ENCODE data around the gene ROBO2.

ROBO2 gene

DNA sequence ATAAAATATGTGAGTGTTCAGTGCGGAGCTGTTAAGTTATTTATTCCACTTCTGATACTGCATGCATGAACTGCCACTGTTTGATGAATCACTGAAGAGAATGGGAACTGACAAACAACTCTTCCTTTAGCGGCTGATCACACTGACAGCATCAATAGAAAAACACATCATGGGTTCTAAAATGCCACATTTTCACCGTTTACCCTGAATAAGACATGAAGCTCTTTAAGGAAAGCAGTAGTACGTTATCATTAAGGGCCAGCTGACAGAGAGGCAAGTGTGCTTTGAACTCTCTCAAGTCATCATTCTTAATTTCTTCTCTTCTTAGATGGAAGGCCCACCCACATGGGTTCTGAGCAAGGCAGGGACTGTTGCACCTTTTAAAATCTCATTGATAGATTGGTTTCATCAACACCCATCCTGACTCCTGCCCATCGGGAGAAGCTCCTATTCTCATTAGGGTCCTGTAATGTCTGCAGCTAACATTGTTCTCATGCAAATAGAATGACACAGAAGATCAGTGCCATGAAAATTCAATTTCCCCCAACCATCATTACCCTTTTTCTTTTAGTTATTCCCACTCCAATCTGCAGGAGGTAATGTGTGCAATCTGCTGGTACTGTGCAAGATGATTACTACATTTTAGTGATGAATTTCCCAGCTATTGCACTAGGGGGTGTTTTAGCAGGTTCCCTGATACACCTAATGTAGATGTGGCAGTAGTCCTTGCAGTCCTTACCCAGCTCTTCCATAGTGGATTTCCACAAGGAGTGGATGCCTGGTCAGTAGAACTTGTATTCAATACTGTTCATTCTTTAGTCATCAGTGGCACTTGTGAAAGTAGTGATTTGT lies 119.1 kb downstream of the ROBO2 start:
- no peak for DNase-seq (ENCODE audit: low spot score)
- no peak overlapping the region for H3K4me3 ChIP-seq
- no peak for TF ChIP-seq CTCF (IDR thresholded peaks at IDR 0.05)
- no peak overlapping the region for H3K27ac ChIP-seq

- DNase-seq (ENCODE audit: low spot score) = no peak
- TF ChIP-seq CTCF (IDR thresholded peaks at IDR 0.05) = no peak
- Histone ChIP-seq H3K27ac (no peak overlapping the region), H3K4me3 (no peak overlapping the region)
These were observed 121.1 kb downstream of the ROBO2 start for GRCh38 chr3:77160931-77161497.

- H3K27ac ChIP-seq = no peak overlapping the region
- no peak for DNase-seq (ENCODE audit: low spot score)
These were observed 129.9 kb downstream of the ROBO2 start for GRCh38 chr3:77169823-77170222.

DNA sequence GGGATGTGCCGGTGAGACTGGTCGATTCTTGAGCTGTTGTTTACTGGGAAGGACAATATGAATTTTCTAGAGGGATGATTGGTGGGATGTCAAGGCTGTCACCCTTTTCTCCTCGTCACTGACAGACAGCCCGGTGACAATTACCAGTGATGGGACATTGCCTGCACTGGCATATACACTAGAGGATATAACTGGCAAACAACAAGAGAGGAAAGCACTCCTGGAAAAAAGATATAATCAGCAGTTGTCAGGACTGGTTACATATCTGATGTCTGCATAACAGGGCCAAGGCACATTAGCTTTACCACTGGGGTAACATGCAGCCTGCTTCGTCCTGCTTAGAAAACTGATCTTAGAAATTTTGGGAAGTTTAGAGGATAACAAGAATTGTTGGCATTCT lies 131.1 kb downstream of the ROBO2 start:
- no peak for TF ChIP-seq CTCF (IDR thresholded peaks at IDR 0.05)
- no peak for DNase-seq (ENCODE audit: low spot score)
- no peak overlapping the region for H3K27ac ChIP-seq
- no peak overlapping the region for H3K4me3 ChIP-seq

More at GRCh38 chr3:77169823-77170222, 129.9 kb downstream of the ROBO2 start:
- H3K4me3 ChIP-seq = no peak overlapping the region
- no peak for TF ChIP-seq CTCF (IDR thresholded peaks at IDR 0.05)

- DNase-seq (ENCODE audit: low spot score) = no peak
- TF ChIP-seq CTCF (IDR thresholded peaks at IDR 0.05) = no peak
- Histone ChIP-seq H3K27ac (no peak overlapping the region), H3K4me3 (no peak overlapping the region)
These were observed 139.9 kb downstream of the ROBO2 start for GRCh38 chr3:77179762-77180161.

- H3K4me3 ChIP-seq = no peak overlapping the region
- no peak for TF ChIP-seq CTCF (IDR thresholded peaks at IDR 0.05)
- H3K27ac ChIP-seq = no peak overlapping the region
- no peak for DNase-seq (ENCODE audit: low spot score)
These were observed 142.4 kb downstream of the ROBO2 start for GRCh38 chr3:77182341-77182740.

DNA sequence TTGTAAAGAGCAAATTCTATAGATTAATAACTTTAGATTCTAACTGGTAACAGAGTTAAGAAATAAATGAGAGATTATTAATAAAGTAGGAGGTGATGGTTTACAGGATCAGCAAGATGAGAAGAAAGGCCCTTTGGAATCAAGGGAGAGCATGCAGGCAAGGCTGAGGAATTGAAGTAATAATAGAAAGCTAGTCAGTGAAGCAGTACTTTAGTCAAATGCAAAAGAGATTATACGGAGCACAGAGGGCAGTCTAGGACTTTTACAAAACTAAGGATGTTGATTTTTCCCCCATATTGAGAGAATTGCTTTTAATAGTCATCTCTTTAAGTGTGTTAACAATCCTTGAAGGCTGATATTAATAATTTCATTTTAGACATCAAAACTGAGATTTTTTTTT lies 146.4 kb downstream of the ROBO2 start:
- no peak for TF ChIP-seq CTCF (IDR thresholded peaks at IDR 0.05)
- no peak for DNase-seq (ENCODE audit: low spot score)
- Histone ChIP-seq H3K27ac (no peak overlapping the region), H3K4me3 (no peak overlapping the region)
